Inflammatory macrophage treated with lipopolysaccharide for 1 hour (primary cell): ENCODE results near the gene BRSK1.

ENCODE experiments used
- DNase-seq, 2 donors: peaks; one replicate each; pipeline ENCODE4 v3.0.0-alpha.2; 2020 to 2022

The BRSK1 gene

DNA sequence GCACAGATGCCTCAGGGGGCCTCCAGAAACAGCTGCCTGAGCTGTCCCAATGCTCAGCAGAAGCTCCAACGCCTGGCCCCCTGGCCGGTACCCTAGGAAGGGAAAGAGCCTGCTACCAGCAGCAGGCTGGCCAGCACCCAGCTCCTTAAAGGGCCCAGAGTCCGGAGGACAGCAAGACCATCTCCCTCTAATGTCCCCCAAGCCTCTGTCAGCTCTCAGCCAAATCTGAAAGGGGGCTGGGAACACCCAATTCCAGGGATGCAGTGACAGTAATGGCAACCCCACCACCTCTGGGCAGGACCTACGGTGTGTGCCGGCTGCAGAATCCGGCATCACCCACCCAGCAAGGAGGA lies 29.2 kb upstream of the BRSK1 start:
- no peak for DNase-seq

DNA sequence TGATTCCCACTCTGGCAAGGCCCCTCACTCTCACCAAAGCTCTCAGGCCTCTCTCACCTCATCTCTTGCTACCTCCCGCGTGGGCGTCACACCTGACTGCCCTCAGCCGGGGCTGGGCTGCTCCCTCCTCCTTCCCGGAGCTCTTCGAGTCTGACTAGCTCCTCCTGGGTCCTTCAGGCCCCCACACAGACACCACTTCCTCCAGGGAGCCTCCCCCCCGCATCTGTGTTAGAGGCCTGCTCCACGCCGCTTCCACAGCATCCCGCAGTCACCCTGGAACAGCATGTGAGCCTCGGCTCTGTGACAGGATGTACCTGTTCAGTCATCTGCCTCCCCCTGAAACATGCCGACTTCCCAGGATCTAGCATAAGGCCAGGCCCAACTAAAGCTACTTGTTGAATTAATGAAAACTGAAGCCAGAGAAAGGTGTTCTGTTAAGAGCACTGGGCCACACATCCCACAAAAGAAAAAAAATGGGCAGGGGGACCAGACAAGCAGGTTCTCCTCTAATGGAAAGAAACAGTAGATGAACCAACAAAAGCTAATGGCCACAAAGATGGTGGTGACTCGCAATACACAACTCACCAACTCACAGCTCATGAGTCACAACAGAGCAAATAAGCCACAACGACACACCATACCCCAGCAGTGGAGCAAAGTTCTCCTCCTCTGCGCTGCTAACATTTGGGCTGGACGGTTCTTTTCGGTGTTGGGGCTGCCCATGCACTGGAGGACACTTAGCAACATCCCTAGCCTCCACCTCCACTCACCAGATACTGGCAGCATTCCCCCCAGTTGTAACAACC lies 28.0 kb upstream of the BRSK1 start:
- DNase-seq = peak in 1 of 2 donors; percentile 38

DNA sequence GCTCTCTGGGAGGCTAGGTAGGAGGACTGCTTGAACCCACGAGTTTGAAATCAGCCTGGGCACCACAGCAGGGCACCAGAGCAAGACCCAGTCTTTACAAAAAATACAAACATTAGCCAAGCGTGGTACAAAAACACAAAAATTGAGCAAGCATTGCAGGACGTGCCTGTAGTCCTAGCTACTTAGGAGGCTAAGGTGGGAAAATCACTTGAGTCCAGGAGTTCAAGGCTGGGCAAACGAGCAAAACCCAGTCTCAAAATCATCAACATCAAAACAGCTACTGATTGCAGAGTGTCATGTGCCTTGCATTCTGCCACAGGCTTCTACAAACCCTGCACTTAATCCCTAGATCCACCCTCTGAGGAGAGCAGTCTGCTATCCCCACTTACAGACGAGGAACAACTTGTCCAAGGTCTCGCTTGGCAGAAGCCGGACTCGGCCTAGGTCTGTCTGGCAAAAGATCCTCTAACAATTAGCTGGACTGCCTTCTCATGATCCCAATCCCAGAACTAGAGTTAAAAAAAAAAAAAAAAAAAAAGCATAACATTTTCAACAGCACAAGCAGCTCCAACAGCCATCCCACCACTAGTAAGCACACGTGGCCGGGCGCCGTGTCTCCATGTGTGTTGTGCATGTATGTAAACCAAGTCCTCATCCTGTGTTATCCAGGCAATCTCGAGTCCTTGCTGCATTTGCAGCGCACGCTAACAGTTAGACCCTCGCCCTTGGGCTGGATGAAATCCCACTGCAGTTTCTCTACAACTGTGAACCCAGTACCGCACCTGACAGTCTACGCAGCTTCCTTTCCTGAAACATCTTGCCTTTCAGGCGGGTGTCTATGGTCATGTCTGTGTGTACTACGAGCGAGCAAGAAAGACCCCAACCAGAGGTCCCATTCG lies 27.0 kb upstream of the BRSK1 start:
- no peak for DNase-seq

DNA sequence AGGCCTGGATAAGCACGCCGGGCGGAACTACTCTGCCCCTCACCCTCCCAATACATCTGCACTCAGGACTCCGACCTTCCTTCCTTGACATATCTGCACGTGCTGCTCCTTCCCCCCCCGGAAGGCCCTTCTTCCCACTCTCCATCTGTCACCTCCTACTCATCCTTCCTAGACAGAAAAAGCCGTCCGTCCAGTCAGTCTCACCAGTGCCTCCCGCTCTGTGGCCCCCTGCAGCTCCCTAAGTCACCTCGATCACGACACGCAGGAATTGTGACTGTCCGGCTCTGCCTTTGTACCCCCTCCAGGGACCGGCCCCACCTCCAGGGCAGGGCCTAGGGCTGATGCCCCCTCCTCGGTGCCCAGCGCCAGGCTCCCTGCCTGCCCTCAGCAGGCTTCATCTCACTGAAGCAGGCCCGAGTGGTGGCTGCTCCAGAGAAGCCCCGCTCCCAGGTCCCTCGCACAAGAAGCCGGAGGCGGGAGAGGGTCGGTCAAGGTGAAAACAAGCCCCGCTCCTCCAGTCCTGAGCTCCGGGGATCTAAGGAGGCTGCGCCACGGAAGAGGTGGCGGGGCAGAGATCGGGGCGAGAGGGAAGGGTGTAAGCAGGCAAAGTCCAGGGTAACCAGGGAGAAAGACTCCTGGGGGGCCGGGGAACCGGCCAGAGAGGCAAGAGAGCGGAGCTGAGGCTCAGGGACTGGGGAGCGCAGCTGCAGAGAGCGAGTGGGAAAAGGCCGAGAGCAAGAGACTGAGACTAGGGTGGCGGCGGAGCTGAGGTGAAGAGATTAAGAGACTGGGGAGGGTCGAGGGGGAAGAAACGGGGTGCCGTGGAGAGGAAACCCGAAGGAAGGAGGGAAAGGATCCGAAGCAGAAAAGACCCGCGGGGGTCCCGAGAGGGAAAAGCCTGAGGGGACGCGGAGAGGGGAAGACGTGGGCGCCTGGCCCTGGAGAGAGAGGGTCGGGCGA lies 26.1 kb upstream of the BRSK1 start:
- no peak for DNase-seq

DNA sequence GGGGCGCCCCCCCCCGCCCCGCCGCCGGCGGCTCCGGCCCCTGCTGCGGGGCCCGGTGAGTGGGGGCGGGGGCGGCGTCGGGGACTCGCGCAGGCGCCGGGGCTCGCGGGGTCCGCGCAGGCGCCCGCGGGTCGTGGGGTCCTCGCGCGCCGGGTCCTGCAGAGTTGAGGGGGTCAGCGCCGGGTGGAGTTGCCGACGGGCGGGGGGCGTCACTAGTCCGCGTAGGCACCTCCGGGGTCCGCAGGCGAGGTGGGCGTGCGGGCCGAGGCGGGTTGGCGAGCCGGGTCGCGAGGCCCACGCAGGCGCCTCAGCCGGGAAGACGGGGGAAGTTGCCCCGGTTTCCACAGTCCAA lies 25.3 kb upstream of the BRSK1 start:
- DNase-seq = no peak

DNA sequence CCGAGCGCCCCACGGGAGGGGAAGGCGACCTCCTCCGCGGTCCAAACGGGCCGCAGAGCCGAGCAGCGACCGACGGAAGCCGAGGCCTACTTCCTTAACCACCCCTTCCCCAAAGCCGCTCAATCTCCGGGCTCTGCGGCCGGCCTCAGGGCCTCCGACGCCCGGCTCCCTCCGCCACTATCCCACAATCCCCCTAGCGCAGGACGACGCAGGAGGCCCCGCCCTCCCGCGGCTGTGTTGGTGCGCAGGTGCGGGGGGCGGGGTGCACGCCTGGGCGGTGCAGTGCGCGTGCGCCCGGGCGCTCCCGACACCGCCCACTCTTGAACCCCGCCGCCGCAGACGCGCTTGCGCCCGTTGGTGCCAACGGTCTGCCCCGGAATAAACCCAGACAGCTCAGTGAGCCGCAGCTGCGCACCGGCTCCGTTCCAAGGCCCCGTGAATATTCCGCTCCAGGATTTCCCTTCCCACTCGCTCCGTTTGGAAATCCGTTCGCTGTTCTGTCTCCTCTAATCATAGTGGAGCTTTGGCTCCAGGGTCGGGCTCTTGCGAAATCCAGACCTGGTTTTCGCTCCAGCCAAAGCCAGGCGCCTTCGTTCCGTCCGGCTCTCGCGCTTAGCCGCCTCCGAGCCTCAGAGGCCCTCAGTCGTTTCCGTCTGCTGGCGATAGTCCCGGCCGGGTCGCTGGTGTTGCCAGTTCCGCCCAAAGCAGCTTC lies 24.8 kb upstream of the BRSK1 start, which contains the start of gene PPP6R1:
Gene PPP6R1 (minus strand): TSS at position 190 of the 712 bp plus-strand sequence. CDS start 11,914 bp downstream, outside the sequence.
- DNase-seq = peak; percentile 94 to 99

DNA sequence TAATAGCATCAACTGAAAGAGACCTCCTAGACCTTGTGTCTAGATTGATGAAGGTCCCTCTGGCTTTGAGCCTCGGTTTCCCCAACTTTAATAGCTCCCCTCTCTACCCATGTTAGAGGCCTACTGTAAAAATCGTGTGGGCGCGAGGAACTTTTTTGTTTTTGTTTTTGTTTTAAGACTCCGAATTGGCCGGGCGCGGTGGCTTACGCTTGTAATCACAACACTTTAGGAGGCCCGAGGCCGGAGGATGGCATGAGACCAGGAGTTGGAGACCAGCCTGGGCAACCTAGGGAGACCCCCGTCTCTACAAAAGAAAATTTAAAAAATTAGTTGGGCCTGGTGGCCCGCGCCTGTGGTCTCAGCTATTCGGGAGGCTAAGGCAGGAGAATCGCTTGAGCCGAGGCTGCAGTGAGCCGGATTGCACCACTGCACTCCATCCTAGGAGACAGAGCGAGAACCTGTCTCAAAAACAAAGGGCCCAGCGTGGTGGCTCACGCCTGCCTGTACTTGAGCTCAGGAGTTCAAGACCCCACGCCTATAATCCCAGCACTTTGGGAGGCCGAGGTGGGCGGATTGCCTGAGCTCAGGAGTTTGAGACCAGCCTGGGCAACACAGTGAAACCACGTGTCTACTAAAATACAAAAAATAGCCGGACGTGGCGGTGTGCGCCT lies 24.1 kb upstream of the BRSK1 start:
- no peak for DNase-seq

DNA sequence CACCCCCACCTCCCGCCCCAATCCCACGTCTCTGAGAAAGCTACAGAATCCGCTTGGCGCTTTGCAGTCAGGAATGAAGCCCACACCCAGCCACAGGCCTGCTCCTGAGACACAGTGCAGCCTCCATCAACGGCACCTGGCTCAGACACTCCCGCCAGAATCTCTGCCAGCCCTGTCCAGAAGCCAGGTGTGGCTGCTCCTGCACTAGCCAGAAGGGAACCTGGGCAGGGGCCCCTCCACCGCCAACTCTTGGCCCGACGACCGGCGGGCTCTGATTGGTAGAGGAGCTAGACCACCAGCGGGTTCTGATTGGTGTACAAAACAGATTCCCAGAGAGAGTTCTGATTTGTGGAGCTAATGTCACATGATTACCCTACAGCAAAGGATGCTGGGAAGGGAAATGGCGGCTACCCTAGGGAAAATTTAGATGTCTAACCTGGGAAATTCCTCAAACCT lies 22.1 kb upstream of the BRSK1 start:
- no peak for DNase-seq

DNA sequence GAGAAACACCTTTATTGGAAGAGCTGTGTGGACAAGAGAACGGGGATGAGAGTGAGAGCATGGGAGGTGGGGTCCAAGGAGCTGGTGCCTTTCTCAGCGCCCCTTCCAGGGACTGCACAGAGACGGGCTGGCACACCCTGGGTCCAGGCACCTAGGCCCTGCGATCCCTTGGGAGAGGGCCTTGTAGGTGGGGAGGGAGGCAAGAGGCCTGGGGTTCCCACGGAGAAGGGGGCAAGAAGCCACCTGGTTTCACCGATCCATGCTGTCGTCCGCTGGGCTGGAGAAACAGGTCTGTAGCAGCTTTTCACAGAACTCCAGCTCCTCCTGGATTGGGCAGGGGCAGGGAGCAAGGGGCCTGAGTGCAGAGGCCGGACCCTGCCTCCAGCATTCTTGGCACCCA lies 21.4 kb upstream of the BRSK1 start:
- DNase-seq = no peak

DNA sequence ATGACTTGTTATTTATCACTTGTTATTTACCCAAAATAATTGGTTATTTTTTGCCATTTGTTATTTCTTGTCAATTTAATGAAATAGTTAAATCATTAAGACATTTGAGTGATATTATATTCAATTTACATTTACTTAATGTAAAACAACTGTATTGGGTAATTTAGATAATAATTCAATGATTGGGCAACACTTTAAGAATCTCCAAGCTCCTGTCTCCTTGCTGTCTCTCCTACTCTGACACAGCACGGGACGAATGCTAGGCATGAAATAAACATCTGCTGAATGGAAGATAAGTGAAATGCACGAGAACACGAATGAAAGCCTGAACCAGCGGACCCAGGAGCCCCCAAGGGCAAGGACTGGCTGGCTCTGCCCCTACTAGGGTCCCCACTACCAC lies 19.3 kb upstream of the BRSK1 start:
- DNase-seq = no peak

DNA sequence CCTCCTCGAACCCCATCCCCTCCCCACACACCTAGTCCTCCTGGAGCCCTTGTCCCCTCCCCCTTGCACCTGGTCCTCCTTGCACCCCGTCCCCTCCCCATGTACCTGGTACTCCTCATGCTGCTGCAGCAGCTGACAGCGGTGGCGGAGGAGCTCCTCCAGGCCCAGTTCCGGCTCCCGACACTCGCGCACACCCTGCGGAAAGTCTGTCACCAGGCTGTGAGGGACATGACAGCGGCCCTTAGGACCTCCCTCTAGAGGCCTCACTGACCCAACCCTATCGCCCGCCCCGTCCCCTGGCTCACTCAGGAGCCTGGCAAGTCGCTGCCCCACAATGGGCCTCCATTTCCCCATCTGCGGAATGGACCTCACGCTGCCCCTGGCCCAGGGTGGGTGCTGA lies 18.6 kb upstream of the BRSK1 start:
- DNase-seq = no peak

DNA sequence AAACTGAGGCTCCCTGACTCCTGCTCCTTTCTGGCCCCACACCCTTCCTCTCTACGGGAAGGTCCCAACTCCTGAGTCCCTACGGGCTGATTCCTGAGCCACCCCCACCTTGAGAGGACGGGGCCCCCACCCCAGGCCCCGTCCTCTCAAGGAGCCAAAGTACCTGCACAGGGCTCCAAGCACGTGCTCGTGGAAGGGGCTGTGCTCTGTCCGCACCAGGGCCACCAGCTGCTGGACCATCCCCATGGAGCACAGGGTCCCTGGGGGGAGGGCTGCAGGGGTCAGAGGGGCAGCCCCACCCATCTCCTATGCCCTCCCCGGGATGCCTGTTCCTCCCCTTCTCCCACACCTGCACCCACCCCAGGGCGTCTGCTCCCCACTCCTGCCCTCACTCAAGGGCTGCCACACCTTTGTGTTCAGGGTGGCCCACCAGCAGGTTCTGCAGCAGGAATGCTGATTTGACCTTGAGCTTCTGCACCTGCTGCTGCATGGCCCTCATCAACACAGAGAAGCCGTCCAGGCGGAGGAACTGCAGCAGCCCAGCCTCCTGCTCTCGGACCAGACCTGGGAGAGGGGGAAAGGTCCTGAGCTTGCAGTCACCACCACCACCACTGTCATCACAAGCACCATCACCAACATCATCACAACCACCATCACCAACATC lies 17.9 kb upstream of the BRSK1 start:
- DNase-seq = no peak

DNA sequence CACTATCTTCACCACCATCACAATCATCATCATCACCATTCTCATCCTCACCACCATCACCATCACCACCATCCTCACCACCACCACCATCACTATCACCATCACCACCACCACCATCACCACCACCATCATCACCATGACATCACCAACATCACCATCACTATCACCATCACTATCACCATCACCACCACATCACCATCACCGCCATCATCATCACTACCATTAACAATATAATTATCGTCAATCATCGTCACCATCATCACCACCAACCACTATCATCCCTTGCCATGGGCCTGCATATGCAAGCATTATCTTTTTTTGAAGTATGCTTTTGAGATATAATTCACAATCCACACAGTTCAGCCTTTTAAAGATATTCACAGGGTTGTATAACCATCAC lies 17.4 kb upstream of the BRSK1 start:
- no peak for DNase-seq

DNA sequence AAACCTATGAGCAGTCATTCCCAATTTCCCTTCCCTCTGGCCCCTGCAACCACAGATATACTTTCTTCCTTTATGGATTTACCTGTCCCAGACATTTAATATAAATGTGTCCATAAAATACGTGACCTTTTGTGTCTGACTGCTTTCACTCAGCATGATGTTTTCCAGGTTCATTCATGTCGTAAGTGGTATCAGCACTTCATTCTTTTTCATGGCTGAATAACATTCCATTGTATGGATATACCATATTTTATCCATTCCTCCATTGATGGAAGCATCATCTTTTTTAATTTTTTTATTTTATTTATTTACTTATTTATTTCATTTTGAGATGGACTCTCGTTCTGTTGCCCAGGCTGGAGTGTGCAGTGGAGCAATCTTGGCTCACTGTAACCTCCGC lies 17.0 kb upstream of the BRSK1 start:
- DNase-seq = no peak

DNA sequence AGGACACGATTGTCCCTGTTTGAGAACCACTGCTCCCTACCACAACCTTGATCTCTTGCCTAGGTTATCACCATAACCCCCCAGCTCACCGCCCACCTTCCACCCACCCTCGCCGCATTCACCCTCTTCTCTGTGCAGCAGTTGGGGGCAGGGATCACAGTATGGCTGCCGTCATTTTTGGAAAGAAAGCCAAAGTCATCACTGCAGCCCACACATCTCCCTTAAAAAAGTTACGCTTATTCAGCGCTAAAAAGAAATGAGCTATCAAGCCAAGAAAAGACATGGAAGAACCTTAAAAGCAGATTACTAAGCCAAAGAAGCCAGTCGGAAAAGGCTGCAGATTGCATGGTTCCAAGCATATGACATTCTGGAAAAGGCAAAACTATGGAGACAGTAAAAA lies 14.5 kb upstream of the BRSK1 start:
- DNase-seq = no peak

DNA sequence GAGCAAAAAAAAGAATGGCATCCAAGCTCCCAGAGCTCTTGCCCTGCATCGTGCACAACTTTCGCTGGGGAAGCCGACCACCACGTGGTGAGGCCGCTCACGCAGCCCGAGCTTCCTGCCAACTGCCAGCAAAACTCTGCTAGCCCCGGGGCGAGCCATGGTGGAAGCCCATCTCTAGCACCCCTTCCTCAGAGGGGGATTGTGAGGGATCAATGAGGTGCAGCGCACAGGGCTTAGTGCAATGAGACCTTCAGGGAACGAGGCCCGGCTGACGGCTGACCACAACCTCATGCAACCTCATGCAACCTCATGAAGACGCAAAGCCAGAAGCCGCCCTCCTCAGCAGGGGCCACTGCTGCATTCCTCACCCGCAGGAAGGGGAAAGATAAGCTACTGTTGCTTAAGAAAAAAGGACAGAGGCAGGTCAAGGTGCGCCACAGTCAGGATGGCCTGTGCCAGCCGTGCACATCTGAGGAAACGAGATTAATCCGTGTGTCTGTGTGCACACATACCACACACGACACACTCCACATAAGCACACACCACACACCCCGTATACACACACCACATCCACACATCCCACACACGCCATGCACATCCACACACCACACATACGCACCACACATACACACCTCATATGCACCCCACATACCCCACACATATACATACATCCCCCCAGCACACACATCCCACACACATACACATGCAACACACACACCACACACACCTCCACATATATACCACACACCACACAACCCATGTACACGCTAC lies 13.4 kb upstream of the BRSK1 start:
- no peak for DNase-seq

DNA sequence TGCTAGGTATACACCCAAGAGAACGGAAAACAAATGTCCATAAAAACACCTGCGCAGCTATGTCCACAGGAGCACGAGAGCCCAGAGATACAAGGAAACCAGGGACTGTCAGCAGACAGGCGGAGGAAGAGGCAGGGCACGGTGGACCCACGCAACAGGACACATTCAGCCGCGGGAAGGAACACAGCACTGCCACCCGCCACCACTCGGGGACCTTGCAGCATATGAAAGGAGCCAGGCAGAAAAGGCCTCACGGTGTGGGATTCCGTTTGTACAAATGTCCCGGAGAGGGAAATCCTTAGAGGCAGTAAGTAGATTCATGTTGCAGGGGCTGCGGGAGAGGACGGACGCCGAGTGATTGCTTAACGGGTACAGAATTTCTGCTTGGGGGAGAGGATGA lies 11.7 kb upstream of the BRSK1 start:
- no peak for DNase-seq

DNA sequence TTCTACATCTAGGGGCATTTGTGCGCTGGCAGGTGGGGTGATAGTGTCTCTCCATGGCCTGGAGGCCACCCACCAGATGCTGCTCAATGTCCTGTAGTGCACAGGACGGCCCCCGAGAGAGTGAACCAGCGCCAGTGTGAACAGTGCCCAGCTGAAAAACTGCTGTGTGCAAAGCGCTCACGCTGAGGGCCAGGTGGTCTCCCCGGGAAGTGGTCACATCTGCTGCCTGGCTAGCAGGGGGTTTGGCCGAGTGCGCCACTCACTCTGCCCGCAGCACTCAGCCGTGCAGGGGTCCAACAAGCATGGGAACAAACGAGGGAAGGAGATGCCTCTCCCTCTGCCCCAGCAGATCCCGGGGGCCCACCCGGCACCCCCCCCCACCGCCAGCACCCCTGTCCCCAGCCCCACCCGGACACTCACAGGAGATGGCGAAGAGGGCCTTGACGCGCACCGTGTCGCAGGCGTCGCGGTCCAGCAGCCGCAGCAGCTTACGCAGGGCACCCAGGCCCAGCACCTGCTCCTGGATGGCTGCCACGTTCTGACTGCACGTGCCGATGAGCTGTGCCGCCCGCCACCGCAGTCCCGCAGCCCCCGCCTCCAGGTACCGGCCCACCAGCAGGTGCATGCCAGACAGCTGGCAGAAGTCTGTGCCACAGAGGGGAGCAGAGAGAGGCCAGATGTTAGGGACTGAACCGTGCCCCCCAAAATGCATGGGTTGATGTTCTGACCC lies 9.7 kb upstream of the BRSK1 start:
- no peak for DNase-seq
